ENCODE data around the gene S1PR3. TPM values are rescaled to one million over a fixed set of nuclear protein-coding genes. Genes with fewer than 3 reads are reported as not detected.

Gene S1PR3
- total RNA-seq, 1 donor from 2014 or later = 37.9 TPM

DNA sequence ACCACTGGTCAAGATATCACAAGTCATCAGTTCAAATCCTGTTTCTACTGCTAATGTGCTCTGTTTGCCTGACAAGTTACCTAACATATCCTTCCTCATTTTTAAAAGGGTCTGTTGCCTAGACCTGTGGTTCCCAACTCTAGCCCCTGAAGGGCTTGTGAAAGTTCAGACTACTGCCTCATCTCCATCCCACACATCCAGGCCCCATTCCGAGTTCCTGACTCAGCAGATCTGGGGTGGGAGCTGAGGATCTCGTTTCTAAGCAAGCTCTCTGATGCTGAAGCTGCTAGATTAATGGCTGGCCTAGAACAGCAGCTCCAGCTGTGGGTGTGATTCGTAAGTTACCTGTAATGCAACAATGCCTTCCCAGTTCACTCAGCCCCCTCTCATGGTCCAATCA lies 32.5 kb downstream of the S1PR3 start:
- no peak overlapping the region for H3K4me3 Mint-ChIP-seq
- no peaks in the 10 kb centered on the region for H3K36me3 Mint-ChIP-seq
- H3K27ac Mint-ChIP-seq = peak overlapping the region; percentile 41
- no peaks in the 10 kb centered on the region for H3K27me3 Mint-ChIP-seq
- H3K4me1 Mint-ChIP-seq (ENCODE audit: unreplicated experiment) = peaks cover 28% of the 10 kb centered on the region
- peaks cover 4% of the 10 kb centered on the region for H3K9me3 Mint-ChIP-seq
- TF ChIP-seq, protein P1, sequence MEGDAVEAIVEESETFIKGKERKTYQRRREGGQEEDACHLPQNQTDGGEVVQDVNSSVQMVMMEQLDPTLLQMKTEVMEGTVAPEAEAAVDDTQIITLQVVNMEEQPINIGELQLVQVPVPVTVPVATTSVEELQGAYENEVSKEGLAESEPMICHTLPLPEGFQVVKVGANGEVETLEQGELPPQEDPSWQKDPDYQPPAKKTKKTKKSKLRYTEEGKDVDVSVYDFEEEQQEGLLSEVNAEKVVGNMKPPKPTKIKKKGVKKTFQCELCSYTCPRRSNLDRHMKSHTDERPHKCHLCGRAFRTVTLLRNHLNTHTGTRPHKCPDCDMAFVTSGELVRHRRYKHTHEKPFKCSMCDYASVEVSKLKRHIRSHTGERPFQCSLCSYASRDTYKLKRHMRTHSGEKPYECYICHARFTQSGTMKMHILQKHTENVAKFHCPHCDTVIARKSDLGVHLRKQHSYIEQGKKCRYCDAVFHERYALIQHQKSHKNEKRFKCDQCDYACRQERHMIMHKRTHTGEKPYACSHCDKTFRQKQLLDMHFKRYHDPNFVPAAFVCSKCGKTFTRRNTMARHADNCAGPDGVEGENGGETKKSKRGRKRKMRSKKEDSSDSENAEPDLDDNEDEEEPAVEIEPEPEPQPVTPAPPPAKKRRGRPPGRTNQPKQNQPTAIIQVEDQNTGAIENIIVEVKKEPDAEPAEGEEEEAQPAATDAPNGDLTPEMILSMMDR (conservative IDR thresholded peaks at IDR 0.05) = no peak
- no peak for DNase-seq (ENCODE audit: extremely low spot score, unreplicated experiment)

DNA sequence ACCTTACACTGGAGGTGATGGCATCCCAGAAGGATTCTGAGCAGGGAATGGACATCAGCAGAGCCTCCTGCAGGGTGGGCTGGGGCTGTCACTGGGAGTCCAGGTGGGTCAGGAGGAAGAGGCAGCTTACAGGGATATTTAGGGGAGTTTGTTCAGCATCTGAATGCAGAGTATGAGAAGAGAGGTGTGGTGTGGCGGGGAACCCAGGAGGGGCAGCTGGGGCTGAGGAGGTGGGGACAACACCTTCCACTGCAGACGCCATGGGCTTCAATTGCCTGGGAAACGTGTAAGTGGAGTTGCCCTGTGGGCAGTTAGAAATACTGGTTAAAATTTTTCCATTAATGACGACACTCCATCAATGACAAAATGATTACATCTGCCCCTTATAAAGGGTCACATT lies 33.5 kb downstream of the S1PR3 start:
- Mint-ChIP-seq H3K4me3 (no peak overlapping the region), H3K4me1 (ENCODE audit: unreplicated experiment) (peaks cover 28% of the 10 kb centered on the region), H3K27me3 (no peaks in the 10 kb centered on the region), H3K27ac (peak overlapping the region; percentile 61), H3K9me3 (peaks cover 4% of the 10 kb centered on the region), H3K36me3 (no peaks in the 10 kb centered on the region)
- TF ChIP-seq, protein P1 (conservative IDR thresholded peaks at IDR 0.05) = no peak
- no peak for DNase-seq (ENCODE audit: extremely low spot score, unreplicated experiment)

DNA sequence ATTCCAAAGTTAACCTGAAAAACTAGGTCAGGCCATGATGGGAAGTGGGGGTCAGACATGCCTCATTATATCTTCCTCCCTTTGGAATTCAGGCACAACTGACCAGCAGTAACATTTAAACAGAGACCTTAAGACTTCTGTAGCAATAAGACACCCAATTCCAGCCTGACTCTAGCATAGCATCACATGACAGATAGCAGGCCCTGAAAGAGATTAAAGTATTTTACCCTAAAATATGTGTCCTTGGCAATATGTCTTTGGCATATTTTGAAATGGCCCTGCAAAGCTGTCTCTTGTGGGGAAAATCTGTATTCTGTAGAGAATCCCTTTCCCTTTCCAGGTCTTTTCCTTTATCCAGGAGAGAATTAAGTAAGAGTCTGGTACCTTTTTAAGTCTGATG lies 34.3 kb downstream of the S1PR3 start:
- H3K9me3 Mint-ChIP-seq = peaks cover 4% of the 10 kb centered on the region
- H3K4me1 Mint-ChIP-seq (ENCODE audit: unreplicated experiment) = peaks cover 28% of the 10 kb centered on the region
- peak overlapping the region; percentile 61 for H3K27ac Mint-ChIP-seq
- no peaks in the 10 kb centered on the region for H3K36me3 Mint-ChIP-seq
- H3K27me3 Mint-ChIP-seq = no peaks in the 10 kb centered on the region
- no peak overlapping the region for H3K4me3 Mint-ChIP-seq
- TF ChIP-seq, protein P1 (conservative IDR thresholded peaks at IDR 0.05) = no peak
- DNase-seq (ENCODE audit: extremely low spot score, unreplicated experiment) = no peak

DNA sequence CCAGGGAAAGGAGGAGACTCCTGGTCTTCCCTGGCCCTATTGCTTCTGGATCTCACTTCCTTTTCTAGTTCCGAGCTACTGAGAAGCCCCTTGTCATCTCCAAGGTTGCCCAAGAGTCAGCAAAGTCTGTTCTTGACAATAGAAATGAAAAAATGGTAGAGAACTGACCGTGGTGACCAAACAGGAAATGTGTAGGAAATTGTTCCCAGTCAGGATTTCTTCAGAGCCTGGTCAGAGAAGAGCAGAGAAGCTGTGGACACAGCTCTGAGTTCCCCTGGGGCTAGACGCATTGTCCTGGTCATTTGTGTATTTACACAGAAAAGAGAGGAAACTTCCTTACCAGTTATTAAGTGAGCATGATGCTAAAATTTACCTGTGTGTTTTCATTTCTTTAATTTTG lies 35.6 kb downstream of the S1PR3 start:
- no peaks in the 10 kb centered on the region for H3K27me3 Mint-ChIP-seq
- H3K9me3 Mint-ChIP-seq = no peaks in the 10 kb centered on the region
- TF ChIP-seq, protein P1 (conservative IDR thresholded peaks at IDR 0.05) = no peak
- H3K27ac Mint-ChIP-seq = no peak overlapping the region
- H3K4me3 Mint-ChIP-seq = no peak overlapping the region
- no peak for DNase-seq (ENCODE audit: extremely low spot score, unreplicated experiment)
- H3K4me1 Mint-ChIP-seq (ENCODE audit: unreplicated experiment) = peaks cover 19% of the 10 kb centered on the region
- H3K36me3 Mint-ChIP-seq = no peaks in the 10 kb centered on the region

DNA sequence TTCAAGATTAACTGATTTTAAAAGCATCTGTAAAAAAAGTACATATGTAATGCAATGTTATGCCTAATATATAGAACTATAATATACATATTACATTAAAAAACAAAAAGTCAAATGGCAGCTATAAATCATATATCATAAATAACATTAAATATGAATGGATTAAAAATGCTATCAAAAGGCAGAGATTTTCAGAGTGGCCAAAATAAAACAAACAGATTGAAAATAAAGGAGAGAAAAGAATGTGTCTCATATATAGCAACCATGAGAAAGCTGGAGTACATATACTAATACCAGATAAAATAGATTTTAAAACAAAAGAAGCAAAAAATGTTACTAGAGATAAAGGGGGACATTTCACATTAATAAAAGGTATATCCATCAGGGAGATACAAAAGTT lies 38.5 kb downstream of the S1PR3 start:
- no peak overlapping the region for H3K4me3 Mint-ChIP-seq
- TF ChIP-seq, protein P1 (conservative IDR thresholded peaks at IDR 0.05) = no peak
- H3K36me3 Mint-ChIP-seq = no peaks in the 10 kb centered on the region
- no peak overlapping the region for H3K27ac Mint-ChIP-seq
- no peaks in the 10 kb centered on the region for H3K4me1 Mint-ChIP-seq (ENCODE audit: unreplicated experiment)
- no peak for DNase-seq (ENCODE audit: extremely low spot score, unreplicated experiment)
- H3K27me3 Mint-ChIP-seq = no peaks in the 10 kb centered on the region
- no peaks in the 10 kb centered on the region for H3K9me3 Mint-ChIP-seq

DNA sequence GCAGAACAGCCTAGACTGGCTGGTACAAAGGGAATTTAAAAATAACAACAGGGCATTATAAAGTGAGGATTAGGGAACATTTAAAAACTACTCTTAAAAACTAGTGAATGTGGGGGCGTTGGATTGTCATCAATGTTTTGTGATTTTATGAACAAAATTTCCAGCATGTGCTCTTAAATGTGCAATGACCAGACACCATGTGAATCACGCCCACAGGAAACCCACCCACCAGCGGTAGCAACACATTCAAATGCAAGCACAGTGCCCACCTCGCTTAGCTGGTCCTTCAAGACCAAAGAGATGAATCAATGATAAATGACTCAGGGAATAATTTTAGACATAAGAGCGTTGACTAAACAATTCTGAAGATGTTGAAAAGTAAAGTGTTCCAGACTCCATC lies 40.9 kb downstream of the S1PR3 start:
- peaks cover 5% of the 10 kb centered on the region for H3K9me3 Mint-ChIP-seq
- no peaks in the 10 kb centered on the region for H3K27me3 Mint-ChIP-seq
- no peak overlapping the region for H3K4me3 Mint-ChIP-seq
- H3K27ac Mint-ChIP-seq = no peak overlapping the region
- H3K36me3 Mint-ChIP-seq = no peaks in the 10 kb centered on the region
- no peaks in the 10 kb centered on the region for H3K4me1 Mint-ChIP-seq (ENCODE audit: unreplicated experiment)
- DNase-seq (ENCODE audit: extremely low spot score, unreplicated experiment) = no peak
- TF ChIP-seq, protein P1 (conservative IDR thresholded peaks at IDR 0.05) = no peak
